HL-60 (cell line): ENCODE data around the gene WDR43.

ENCODE experiments used
- DNase-seq, 2 experiments: peaks; one replicate each; pipeline ENCODE4 v3.0.0-alpha.2; 2010 to 2020; ENCODE audit warnings: low read depth in 1 of 2, low spot score in 1 of 2
- H3K27ac ChIP-seq: fragments of 250-450 bp; sonication (Bioruptor Pico); replicated peaks from 2 replicates; pipeline ENCODE4 v1.5.1; 2020; ENCODE audit warnings: mild to moderate bottlenecking, moderate library complexity
- H3K27me3 ChIP-seq: fragments of 250-450 bp; sonication (Bioruptor Pico); 2 replicates; pipeline ENCODE4 v1.5.1; 2021; ENCODE audit warnings: mild to moderate bottlenecking, moderate library complexity; ENCODE audit not compliant: insufficient read depth, poor library complexity, severe bottlenecking
- H3K4me3 ChIP-seq: replicated peaks from 2 replicates; pipeline ENCODE4 v1.5.1; 2011; ENCODE audit warnings: mild to moderate bottlenecking, control low read depth, low read length; ENCODE audit not compliant: insufficient read depth
- CTCF ChIP-seq: IDR thresholded peaks from one replicate; pipeline ENCODE4 v1.5.1; 2011; ENCODE audit warnings: low read length, control low read depth, inconsistent platforms; ENCODE audit not compliant: insufficient read depth
- GABPA ChIP-seq: IDR thresholded peaks from 2 replicates; pipeline ENCODE4 v1.6.1; 2012; ENCODE audit warnings: low read depth
- POLR2AphosphoS5 ChIP-seq: IDR thresholded peaks from 2 replicates; pipeline ENCODE4 v1.6.1; 2012; ENCODE audit warnings: low read depth
- REST ChIP-seq: IDR thresholded peaks from 2 replicates; pipeline ENCODE4 v1.6.1; 2012; ENCODE audit warnings: low read depth; ENCODE audit not compliant: insufficient replicate concordance
- SPI1 ChIP-seq: IDR thresholded peaks from 2 replicates; pipeline ENCODE4 v1.6.1; 2012; ENCODE audit warnings: low read depth, mild to moderate bottlenecking, borderline replicate concordance

WDR43 gene

GRCh38 chr2:28880193-28880592, 14.3 kb upstream of the WDR43 start:
- Histone ChIP-seq H3K4me3 (no peak overlapping the region), H3K27ac (no peak overlapping the region), H3K27me3 (no peaks in the 10 kb centered on the region)
- TF ChIP-seq CTCF = no peak
- TF ChIP-seq GABPA = no peak
- no peak for TF ChIP-seq REST
- no peak for DNase-seq

GRCh38 chr2:28893488-28893887, 979 bp upstream of the WDR43 start:
- no peak overlapping the region for H3K4me3 ChIP-seq
- DNase-seq = no peak
- TF ChIP-seq GABPA (no peak), SPI1 (no peak), CTCF (no peak), POLR2AphosphoS5 (no peak), REST (no peak)
- no peak overlapping the region for H3K27ac ChIP-seq
- no peaks in the 10 kb centered on the region for H3K27me3 ChIP-seq

GRCh38 chr2:28895189-28895893, 874 bp downstream of the WDR43 start:
- Histone ChIP-seq H3K27me3 (no peaks in the 10 kb centered on the region), H3K27ac (peak overlapping the region; percentile 95), H3K4me3 (peak overlapping the region; percentile 78)
- DNase-seq = peak in 1 of 2 experiments; percentile 61
- no peak for TF ChIP-seq REST
- TF ChIP-seq POLR2AphosphoS5 = no peak
- TF ChIP-seq SPI1 = no peak
- no peak for TF ChIP-seq GABPA
- TF ChIP-seq CTCF = no peak
